Activated CD4-positive, alpha-beta T cell treated with anti-CD3 and anti-CD28 coated beads for 48 hours (primary cell): ENCODE data around the gene IGF1R.
A peak's percentile ranks its signal among the peaks of the same experiment; 100 is the strongest.

Experiments used
- DNase-seq: peaks from one replicate; pipeline ENCODE4 v3.0.0-alpha.2; 2020

Gene IGF1R

GRCh38 chr15:98842192-98842972, 194.0 kb downstream of the IGF1R start:
- no peak for DNase-seq

DNA sequence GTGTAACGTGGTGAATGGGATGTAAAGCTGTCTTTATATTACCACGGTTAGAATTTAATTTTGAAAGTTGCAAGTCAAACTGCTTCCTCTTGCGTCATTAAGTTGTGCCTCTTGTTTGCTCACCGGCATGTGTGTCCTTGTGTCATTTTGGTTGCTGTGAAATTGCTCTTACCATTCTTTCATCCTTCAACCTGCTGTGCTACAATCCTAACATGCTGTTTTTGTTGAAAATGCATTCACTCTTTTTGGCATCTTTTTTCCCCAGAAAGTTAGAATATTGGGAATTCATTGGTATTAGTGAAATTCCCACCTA, 194.6 kb downstream of the IGF1R start:
- DNase-seq = no peak

- no peak for DNase-seq
Measured at GRCh38 chr15:98843844-98844243, 195.5 kb downstream of the IGF1R start.

DNA sequence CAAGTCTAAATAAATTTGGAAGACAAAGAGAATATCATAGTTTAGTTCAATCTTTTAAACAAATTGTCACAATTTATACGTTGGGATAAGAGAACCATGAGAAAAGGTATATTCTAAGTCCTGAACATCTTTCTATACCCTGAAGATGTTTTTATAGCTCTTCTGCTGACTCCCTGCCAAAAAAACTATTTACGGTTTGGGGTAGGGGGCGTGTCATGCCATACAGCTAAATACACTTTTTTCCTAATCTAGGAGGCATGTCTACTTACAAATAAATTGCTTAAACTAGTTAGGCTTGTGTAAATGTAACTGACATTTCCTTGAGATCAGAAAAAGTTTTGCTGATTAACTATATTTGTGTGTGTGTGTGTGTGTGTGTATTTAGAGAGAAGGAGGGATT, 195.9 kb downstream of the IGF1R start:
- DNase-seq = no peak

DNA sequence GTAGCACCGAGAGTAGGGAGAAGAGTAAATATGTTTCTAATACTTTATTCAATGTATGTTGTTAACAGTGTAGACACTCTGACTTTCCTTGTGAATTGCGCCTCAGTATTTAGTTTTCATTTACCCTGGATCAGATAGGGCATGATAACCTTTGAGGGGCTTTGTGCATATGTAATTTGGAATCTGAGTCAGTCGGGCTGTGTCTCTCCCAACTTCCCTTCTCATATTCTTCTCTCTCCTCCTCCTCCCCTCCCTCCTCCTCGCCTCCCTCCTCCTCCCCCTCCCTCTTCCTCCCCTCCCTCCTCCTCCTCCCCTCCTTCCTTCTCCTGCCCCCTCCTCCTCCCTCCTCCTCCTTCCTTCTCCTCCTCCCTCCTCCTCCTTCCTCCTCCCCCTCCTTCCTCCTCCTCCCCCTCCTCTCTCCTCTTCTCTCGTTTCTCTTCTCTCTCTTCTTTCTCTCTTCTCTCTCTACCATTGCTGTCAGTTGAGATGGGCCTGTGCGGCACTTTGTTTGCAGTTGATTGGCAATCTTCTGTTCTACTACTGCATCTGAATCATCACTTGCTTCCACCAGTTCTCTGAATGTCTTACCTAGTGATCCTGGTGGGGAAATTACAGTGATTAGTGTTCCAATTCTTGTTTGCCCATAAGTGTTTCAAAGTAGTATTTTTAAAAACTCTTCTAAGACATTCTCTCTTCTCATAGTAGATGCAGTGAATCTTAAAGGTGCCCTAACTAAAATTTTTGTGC, 197.0 kb downstream of the IGF1R start:
- no peak for DNase-seq

DNA sequence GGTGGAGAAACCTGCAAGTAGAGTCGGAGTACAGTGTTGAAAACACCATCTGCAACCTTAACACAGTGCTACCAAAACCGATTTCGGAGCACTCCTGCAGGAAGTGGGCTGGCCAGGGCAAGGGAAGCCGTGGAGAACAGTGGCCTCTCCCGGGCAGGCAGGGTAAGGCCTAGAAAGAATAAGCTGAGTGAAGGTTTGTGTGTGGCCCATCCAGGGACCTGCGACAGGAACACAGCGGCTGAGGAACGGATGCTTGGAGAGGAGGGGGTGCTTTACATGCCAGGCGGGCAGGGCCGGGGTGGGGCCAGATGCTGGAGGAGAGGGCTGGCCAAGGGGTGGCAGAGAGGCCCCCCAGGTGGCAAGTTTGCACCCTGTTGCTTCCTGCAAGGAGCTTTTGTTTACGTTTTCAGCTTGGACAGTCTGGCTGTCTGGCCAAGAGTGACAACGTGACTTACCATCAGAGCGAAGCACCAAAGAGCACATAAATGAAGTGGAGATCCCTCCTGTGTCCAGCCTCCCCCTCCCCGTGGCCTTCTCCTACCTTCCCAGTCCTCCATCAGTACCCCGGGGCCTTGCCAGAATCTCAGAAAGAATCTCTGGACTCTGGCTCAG, 202.7 kb downstream of the IGF1R start:
- DNase-seq = peak; percentile 83

GRCh38 chr15:98853161-98853560, 204.8 kb downstream of the IGF1R start:
- DNase-seq = peak; percentile 85

DNA sequence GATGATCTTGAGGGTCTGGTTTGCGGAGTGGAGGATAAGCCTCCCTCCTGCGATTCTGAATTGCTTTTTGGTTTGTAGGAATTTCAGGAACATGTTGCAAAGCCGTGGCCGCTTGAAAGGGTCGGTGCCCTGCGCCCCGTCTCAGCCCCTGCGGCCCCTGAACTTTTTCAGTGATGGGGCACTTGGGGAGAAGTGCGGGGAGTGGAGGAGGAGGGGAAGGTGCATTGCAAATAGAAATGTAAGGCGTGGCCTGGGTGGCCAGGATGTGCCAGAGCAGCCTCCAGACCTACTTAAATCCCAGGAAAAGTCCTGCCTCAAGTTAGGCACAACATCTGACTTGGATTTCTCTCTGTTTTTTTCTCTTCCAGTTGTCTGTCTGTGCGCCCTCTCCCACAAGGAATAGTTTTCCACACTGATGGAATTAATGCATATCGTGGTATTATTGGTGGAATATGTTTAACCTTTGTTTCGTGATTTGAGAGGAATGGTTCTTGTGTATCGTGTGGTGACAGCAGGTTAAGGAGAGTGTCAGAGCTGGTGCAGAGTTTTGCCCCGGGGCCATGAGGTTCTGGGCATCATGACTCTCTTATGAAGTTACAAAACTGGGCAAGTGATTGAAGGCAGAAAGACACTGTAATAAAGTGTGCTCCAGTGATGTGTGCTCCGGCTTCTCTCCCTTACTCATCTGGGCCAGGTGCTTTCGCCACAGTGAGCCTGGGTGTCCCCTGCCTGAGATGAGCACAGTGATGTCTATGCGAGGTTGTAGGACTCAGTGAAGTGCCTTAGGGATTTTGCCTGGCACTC, 205.5 kb downstream of the IGF1R start:
- no peak for DNase-seq

- DNase-seq = no peak
Measured at GRCh38 chr15:98854496-98854895, 206.2 kb downstream of the IGF1R start.

GRCh38 chr15:98855067-98855814, 206.9 kb downstream of the IGF1R start:
- no peak for DNase-seq

DNA sequence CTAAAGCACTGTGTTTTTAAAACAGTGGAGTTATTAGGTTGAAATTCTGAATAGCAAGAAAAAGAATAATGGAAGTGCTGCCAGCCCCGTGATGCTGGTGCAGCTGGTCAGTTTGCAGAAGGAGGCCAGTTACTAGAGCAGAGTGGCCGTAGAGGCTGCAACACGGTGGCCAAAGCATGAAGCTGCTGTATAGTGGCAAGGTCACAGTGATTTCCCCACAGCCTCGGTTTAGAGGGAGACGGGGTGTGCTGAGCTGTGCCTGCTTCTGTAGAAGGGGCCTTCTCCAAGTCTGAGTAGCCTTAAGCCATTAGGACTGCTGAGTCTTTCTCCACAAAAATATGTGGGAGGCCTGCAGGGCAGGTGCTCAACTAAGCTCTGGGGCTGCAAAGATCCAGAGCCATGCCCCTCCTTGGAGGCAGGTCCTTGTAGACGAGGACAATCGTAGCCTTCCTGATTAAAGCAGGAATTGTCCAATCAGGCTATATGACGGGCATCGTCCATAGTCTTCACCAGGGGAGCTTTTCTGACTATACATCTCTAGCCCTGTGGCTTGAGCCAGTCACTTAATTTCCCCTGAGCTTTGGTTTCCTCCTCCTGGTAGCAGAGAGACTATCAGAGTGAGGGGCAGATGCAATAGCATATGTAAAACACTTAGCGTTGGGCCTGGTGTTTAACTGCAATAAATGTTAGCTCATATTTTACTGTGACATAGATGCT, 207.6 kb downstream of the IGF1R start:
- DNase-seq = no peak

DNA sequence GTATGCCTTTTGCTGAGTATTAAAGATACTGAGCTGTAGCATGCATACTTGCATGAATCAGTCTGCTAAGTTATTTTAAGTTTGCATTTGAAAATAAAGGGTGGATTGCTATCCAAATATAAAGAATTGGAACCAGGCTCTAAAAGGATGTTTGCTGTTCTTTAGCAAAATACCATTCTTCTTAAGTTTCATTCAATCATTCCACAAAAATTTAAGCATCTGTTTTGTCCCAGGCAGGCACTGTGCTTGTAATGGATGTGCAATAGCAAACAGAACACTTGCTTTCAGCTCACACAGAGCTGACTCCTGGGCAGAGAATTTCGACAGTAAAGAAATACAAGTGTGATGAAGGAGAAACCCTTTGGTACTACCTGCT, 208.2 kb downstream of the IGF1R start:
- DNase-seq = no peak

- no peak for DNase-seq
Measured at GRCh38 chr15:98858610-98859023, 210.3 kb downstream of the IGF1R start.

DNA sequence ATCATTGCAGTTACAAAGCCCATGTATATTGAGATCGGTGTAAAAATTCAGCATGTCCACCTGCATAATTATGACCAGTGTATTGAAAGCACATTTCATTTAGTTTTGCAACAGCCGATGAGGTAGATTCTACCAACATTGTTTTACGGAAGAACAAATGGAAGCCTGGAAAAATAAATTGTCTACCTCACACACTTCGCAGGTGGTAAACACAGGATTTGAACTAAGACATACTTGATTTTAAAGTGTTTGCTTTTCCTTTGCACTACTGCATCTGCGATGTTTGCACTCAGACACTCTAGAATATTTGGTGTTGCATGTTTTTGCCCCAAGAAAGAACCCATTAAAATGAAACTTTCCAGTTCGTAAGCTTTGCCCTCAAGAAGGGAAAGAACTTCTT, 210.8 kb downstream of the IGF1R start:
- no peak for DNase-seq

DNA sequence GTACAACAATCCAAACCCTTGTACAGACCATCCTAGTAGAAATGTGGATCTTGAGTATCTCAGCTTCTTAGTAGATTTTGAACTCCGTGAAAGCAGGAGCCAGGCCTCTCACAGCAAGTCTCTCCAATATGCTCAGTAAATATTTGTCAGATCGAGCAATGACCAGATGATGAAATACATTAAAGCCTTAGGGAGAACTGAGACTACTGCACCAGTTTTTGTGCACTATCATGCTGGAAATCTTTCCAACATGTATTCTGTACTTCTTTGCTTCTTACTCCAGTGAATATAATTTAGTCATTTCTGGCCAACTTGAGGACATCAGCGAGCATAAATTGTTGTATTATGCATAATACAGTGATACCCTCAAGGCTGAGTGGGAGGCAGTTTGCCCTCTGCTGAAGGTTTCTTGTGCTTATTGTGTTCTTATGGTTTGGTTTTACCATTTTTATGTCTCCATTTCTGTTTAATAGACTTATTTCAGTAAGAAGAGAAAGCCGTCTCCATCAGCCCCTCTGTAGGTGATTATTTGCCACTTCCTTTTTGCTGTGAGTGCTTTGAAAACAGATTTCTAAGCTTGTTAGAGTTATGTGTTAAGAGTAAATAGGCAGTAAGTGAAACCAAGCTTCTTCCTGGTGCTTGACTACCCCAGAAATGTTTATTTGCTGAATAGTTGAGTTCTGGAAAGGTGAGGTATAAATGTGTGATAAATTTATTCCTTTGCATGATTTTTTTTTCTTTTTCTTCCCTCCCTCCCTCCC, 212.1 kb downstream of the IGF1R start:
- no peak for DNase-seq

DNA sequence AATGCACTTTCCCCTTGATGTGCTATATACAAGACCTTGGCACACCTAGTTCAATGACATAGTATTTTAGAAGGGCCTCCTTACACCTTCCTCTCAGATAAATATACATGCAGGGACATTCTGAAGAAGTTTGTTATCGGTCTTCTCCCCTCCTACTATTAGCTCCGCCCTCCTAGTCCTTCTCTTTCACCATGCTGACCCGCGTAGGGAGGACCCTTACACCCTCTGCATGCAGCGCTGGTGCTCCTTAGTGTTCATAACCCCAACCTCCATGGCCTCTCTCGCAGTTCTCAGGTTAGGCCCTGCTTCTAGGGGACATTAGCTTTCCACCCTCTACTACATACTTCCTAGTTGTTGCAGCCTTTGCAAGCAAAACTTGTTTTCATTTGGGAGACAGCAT, 212.8 kb downstream of the IGF1R start:
- no peak for DNase-seq

GRCh38 chr15:98863983-98864382, 215.6 kb downstream of the IGF1R start:
- DNase-seq = no peak

- DNase-seq = peak; percentile 82
Measured at GRCh38 chr15:98865397-98866339, 217.3 kb downstream of the IGF1R start.

- no peak for DNase-seq
Measured at GRCh38 chr15:98866511-98866910, 218.2 kb downstream of the IGF1R start.

DNA sequence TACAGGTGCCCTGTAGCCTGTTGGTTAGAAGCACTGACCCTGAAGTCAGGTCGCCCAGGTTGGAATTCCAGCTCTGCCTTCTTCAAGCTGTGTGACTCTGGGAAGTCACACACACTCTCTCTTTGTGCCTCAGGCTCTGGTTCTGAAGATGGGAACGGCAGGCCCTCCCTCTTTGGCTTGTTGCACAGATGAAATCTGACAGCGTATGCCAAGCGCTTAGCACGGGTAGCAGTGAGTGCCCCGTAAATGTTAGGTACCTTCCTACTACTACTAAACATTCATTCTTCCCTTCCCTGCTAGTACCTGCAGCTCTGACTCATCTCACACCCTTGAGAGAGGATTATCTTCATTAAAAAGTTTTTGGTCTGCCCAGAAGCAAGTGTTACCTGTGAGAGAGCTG, 220.2 kb downstream of the IGF1R start:
- DNase-seq = no peak
